Urinary bladder (tissue), 4 donors: ENCODE measurements around the gene SORCS2. TPM values are rescaled to one million over a fixed set of nuclear protein-coding genes. Genes with fewer than 3 reads are reported as not detected.
A peak's percentile ranks its signal among the peaks of the same experiment; 100 is the strongest.
"Not testable (repeated sequence)": the region's sequence is repeated elsewhere in the genome, so short reads cannot be mapped to it uniquely, and the experiment has no call there.

ENCODE experiments used
- DNase-seq: peaks from one replicate; pipeline ENCODE4 v3.0.0-alpha.2; 2015; ENCODE audit errors: extremely low spot score
- H3K27ac ChIP-seq: one replicate; pipeline ENCODE4 v1.5.1; 2013; ENCODE audit warnings: low read depth, mild to moderate bottlenecking, moderate library complexity
- H3K36me3 ChIP-seq: one replicate; pipeline ENCODE4 v1.6.1; 2013; ENCODE audit warnings: mild to moderate bottlenecking, moderate library complexity; ENCODE audit not compliant: insufficient read depth
- H3K4me1 ChIP-seq: one replicate; pipeline ENCODE4 v1.6.1; 2013; ENCODE audit warnings: mild to moderate bottlenecking, moderate library complexity; ENCODE audit not compliant: insufficient read depth
- H3K4me3 ChIP-seq: one replicate; pipeline ENCODE4 v1.5.1; 2013; ENCODE audit warnings: low read depth, low read length
- WGBS: extraction: QIAGEN DNeasy Blood & Tissue Kit; methylation state at CpG from one replicate; pipeline ENCODE4 v1.1.7; 2013; 5-methylcytosine and 5-hydroxymethylcytosine counted together
- polyA plus RNA-seq: library from polyadenylated mRNA; stranded (reverse); fragments of 200-250 nt; gene quantifications from one replicate; pipeline ENCODE4 v1.2.3, GENCODE V29; 2013
- total RNA-seq: library from RNA; depleted of rRNA; stranded (reverse); fragments of >200 nt; gene quantifications from one replicate; pipeline ENCODE4 v1.2.3, GENCODE V29; 2014
- donor health status: healthy with polysubstance abuse.
- donor health status: healthy.

The SORCS2 gene
- total and polyA plus RNA-seq, 2 donors = 5.3 to 10.8 TPM

- no peak for DNase-seq
- H3K27ac ChIP-seq = no peak overlapping the region
- H3K4me1 ChIP-seq = no peaks in the 10 kb centered on the region
- H3K36me3 ChIP-seq = no peaks in the 10 kb centered on the region
- no peak overlapping the region for H3K4me3 ChIP-seq
- WGBS = 93% methylated on average over 14 of the region's 14 CpGs
These were observed 12.5 kb downstream of the SORCS2 start for GRCh38 chr4:7204656-7205387.

- Histone ChIP-seq H3K27ac (peak overlapping the region; percentile 33), H3K4me1 (no peaks in the 10 kb centered on the region), H3K4me3 (no peak overlapping the region), H3K36me3 (no peaks in the 10 kb centered on the region)
- DNase-seq = no peak
- 26% methylated on average over 9 of the region's 9 CpGs for WGBS
These were observed 14.0 kb downstream of the SORCS2 start for GRCh38 chr4:7206385-7206784.

GRCh38 chr4:7206911-7207567 lies 14.7 kb downstream of the SORCS2 start:
- Histone ChIP-seq H3K27ac (no peak overlapping the region), H3K36me3 (no peaks in the 10 kb centered on the region), H3K4me3 (no peak overlapping the region), H3K4me1 (no peaks in the 10 kb centered on the region)
- WGBS = 26% methylated on average over 21 of the region's 21 CpGs
- DNase-seq = no peak

GRCh38 chr4:7207628-7208231 lies 15.4 kb downstream of the SORCS2 start:
- H3K4me1 ChIP-seq = no peaks in the 10 kb centered on the region
- H3K4me3 ChIP-seq = no peak overlapping the region
- H3K36me3 ChIP-seq = no peaks in the 10 kb centered on the region
- 64% methylated on average over 11 of the region's 11 CpGs for WGBS
- no peak for DNase-seq
- no peak overlapping the region for H3K27ac ChIP-seq

GRCh38 chr4:7208509-7209451 lies 16.4 kb downstream of the SORCS2 start:
- Histone ChIP-seq H3K4me1 (no peaks in the 10 kb centered on the region), H3K4me3 (no peak overlapping the region), H3K36me3 (no peaks in the 10 kb centered on the region), H3K27ac (no peak overlapping the region)
- WGBS = 89% methylated on average over 21 of the region's 21 CpGs
- DNase-seq = no peak

DNA sequence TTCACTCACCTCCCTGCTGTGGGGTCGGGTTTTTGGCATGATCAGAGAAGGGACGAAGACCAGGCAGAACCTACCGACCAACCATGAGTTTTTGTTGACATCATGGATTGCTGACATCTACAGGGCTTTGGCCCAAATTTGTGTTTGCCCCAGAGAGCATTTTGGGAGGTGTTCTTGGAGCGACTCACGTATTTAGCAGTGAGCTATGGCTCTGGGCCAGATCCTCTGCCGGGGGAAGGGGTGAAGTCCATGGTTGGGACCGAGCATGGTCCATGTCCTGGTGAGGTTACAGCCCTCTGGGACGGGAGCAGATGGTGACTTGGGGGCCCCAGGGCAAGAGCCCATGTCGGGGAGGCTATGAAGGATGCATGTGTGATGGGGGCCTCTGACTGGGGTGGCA lies 17.4 kb downstream of the SORCS2 start:
- 78% methylated on average over 9 of the region's 9 CpGs for WGBS
- DNase-seq = no peak
- no peak overlapping the region for H3K4me3 ChIP-seq
- no peaks in the 10 kb centered on the region for H3K4me1 ChIP-seq
- no peak overlapping the region for H3K27ac ChIP-seq
- no peaks in the 10 kb centered on the region for H3K36me3 ChIP-seq

- H3K36me3 ChIP-seq = no peaks in the 10 kb centered on the region
- H3K4me3 ChIP-seq = no peak overlapping the region
- 80% methylated on average over 4 of the region's 4 CpGs for WGBS
- H3K4me1 ChIP-seq = no peaks in the 10 kb centered on the region
- no peak for DNase-seq
- H3K27ac ChIP-seq = no peak overlapping the region
These were observed 18.5 kb downstream of the SORCS2 start for GRCh38 chr4:7210824-7211223.

GRCh38 chr4:7212101-7212674 lies 19.9 kb downstream of the SORCS2 start:
- DNase-seq = no peak
- Histone ChIP-seq H3K36me3 (no peaks in the 10 kb centered on the region), H3K4me3 (no peak overlapping the region), H3K4me1 (no peaks in the 10 kb centered on the region), H3K27ac (no peak overlapping the region)
- WGBS = 81% methylated on average over 6 of the region's 6 CpGs

GRCh38 chr4:7212921-7213320 lies 20.6 kb downstream of the SORCS2 start:
- Histone ChIP-seq H3K36me3 (no peaks in the 10 kb centered on the region), H3K27ac (no peak overlapping the region), H3K4me3 (no peak overlapping the region), H3K4me1 (no peaks in the 10 kb centered on the region)
- DNase-seq = no peak
- 88% methylated on average over 6 of the region's 6 CpGs for WGBS

DNA sequence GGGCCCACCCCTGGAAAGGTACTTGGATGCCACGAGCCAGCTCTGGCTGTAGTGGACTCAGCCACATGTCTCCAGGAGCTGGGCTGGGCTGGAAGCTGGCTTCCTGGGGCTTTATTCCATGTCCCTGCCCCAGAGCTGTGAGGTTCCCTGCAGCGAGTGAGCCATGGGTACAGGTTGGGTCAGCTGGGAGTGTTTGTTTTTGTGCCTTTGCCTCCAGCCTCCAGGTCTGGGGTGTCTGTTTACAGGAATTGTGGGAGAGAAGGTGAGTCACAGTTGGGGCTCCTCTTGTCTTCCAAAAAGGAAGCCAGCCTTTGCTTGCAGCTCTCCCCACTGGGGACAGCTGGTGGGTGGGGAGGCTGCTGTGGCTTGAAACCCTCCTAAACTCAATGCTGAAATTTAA lies 21.5 kb downstream of the SORCS2 start:
- no peak for DNase-seq
- H3K36me3 ChIP-seq = no peaks in the 10 kb centered on the region
- WGBS = 94% methylated on average over 2 of the region's 2 CpGs

DNA sequence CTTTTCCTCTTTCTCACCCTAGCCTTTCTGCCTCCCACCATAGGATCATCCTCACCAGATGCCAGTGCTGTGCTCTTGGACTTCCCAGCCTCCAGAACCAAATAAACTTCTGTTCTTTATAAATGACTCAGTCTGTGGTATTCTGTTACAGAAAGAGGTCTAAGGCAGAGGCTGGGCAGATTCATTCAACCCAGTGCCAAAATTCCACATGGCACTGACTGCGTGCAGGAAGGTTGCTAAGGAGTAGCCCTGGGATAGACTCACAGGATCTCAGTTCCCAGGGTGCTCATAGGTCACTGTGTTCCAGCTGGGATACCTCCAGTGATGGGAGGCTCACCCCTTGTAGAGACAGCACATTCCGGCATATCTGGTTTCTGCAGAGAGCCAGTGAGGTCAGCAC lies 22.0 kb downstream of the SORCS2 start:
- WGBS = 81% methylated on average over 2 of the region's 2 CpGs
- no peak for DNase-seq
- no peak overlapping the region for H3K4me3 ChIP-seq

More for the DNA sequence above, 21.5 kb downstream of the SORCS2 start:
- H3K4me1 ChIP-seq = no peaks in the 10 kb centered on the region
- no peak overlapping the region for H3K27ac ChIP-seq
- H3K4me3 ChIP-seq = no peak overlapping the region

DNA sequence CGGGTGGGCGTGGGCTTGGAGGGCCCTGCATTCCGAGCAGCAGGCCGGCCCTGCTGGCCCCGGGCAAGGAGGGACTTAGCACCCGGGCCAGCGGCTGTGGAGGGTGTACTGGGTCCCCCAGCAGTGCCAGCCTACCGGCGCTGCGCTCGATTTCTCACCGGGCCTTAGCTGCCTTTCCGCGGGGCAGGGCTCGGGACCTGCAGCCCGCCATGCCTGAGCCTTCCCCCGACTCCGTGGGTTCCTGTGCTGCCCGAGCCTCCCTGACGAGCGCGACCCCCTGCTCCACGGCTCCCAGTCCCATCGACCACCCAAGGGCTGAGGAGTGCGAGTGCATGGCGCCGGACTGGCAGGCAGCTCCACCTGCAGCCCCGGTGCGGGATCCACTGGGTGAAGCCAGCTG lies 22.8 kb downstream of the SORCS2 start:
- not testable (repeated sequence) for DNase-seq, H3K27ac ChIP-seq, H3K4me1 ChIP-seq, H3K36me3 ChIP-seq, H3K4me3 ChIP-seq
- 89% methylated on average over 26 of the region's 29 CpGs for WGBS

More for the DNA sequence above, 22.0 kb downstream of the SORCS2 start:
- Histone ChIP-seq H3K4me1 (no peaks in the 10 kb centered on the region), H3K36me3 (no peaks in the 10 kb centered on the region), H3K27ac (no peak overlapping the region)

GRCh38 chr4:7217039-7217438 lies 24.7 kb downstream of the SORCS2 start:
- Histone ChIP-seq H3K27ac (no peak overlapping the region), H3K36me3 (no peaks in the 10 kb centered on the region), H3K4me1 (no peaks in the 10 kb centered on the region), H3K4me3 (no peak overlapping the region)
- 88% methylated on average over 9 of the region's 9 CpGs for WGBS
- DNase-seq = no peak
